Hematopoietic multipotent progenitor cell treated with erythropoietin and hydrocortisone succinate and interleukin-3 and kit ligand, for 4 days (in vitro differentiated cells): ENCODE results near the gene SLC9A3.
"Not testable (repeated sequence)": the region's sequence is repeated elsewhere in the genome, so short reads cannot be mapped to it uniquely, and the experiment has no call there.

Source experiments
- DNase-seq: peaks from one replicate; pipeline ENCODE4 v3.0.0-alpha.2; 2015

Gene SLC9A3

DNA sequence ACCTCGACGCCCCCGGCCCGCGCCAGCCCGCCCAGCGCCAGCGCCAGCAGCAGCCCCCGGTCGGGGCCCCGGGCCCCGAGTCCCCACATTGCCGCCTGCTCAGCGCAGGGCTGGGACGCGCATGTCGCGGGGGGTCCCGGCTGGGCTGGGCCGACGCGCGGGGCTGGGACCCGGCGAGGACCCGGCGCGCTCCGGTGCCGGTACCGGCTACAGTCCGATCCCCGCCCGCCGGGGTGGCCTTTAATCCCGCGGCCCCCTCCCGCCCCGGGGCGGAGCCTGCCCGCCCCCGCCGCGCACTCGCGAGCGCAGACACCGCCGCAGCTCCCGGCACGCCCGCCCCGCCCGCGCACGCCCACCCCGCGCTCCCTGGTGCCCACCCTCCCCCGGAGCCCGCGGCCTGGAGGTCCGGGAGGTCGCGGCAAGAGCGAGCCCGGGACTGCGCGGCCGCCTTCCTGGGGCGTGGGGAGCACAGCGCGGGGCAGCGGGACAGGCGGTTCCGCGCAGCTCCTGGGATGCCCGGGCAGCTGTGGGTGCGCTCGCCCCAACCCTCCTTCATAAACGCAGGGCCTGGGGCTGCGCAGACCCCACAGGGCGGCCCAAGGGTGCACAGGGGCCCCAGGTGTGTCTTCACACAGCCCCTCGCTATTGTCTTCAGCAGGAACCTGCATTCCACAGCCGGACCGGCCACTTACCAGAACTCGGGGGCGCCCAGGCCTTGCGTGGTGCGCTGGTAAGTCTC lies at the start of gene SLC9A3:
TSS of gene SLC9A3 (minus strand) at position 216 of the 739 bp plus-strand sequence.
- no peak for DNase-seq

DNA sequence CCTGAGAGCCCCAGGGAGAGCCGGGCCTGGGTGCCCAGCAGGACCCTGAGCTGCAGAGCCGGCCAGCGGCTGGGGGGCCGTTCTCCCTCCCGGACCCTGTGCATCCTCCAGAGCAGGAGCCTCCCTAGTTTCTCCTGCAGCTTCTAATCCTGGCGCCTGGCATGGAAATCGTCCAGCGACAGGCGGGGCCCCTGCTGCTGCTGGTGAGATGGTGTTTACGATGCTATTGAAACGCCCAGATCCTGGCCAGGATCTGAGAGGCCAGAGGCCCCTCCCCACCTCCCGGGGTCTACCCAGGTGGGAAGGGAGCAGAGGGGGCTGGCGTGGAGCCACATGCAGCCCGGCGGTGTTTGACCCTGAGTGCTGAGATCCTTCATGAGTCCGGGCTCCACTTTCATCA lies 49.7 kb upstream of the SLC9A3 start:
- no peak for DNase-seq

- no peak for DNase-seq
Measured at GRCh38 chr5:573206-573605, 49.0 kb upstream of the SLC9A3 start.

- DNase-seq: no peak
Measured at GRCh38 chr5:572398-573019, 48.3 kb upstream of the SLC9A3 start.

- DNase-seq: no peak
Measured at GRCh38 chr5:571791-572190, 47.5 kb upstream of the SLC9A3 start.

- DNase-seq: no peak
Measured at GRCh38 chr5:570886-571285, 46.6 kb upstream of the SLC9A3 start.

DNA sequence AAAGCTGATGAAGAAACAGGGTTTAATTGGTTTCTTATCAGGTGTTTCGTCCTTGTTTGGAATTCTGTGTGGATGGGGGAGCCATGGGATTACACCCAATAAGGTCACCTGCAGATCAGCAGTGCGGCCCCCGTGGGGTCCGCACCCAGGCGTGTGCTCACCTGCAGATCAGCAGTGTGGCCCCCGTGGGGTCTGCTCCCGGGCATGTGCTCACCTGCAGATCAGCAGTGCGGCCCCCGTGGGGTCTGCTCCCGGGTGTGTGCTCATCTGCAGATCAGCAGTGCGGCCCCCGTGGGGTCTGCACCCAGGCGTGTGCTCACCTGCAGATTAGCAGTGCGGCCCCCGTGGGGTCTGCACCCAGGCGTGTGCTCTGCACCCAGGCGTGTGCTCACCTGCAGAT lies 46.2 kb upstream of the SLC9A3 start:
- DNase-seq: no peak

GRCh38 chr5:569868-570361 lies 45.7 kb upstream of the SLC9A3 start:
- no peak for DNase-seq

DNA sequence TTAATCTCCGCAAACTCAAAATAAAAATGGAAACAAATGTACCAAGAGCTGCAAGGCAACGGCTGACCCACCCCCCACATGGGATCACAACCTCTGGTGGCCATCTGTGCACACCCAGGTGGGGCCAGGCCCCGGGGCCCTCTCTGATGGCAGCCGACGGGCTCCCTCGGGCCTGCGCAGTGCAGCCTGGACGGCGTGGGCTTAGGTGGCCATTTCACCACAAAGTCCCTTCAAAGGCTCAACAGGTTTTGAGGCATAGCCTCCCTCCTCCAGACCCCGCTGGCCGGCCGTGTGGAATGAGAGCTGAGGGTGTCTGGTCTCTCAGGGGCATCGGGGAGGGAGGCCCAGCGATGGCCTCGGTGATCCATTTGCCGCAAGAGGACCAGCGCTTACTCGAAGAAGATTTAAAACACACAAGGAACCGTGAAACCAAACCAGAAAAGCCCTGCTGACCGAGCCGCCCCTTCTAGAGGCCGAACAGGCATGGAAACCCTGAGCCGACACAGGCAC lies 45.2 kb upstream of the SLC9A3 start:
- no peak for DNase-seq

DNA sequence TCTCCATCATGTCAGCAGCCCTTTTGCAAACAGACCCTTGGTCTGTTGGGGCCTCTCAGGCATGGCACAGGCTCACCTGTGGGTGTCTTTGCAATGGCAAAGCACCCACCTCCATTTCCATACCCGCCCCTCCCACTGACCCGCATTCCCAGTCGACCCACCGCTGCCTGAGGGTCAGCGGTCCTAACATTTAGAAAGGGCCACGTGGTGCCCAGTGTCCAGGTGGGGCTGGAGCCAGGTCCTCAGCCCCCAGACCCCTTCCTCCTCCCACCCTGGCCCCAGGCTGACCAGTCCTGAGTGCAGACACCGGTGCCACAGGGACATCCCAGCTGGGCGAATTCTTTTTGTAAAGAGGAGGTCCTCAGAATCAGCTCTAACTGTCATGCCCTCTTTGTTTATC lies 44.6 kb upstream of the SLC9A3 start:
- no peak for DNase-seq

DNA sequence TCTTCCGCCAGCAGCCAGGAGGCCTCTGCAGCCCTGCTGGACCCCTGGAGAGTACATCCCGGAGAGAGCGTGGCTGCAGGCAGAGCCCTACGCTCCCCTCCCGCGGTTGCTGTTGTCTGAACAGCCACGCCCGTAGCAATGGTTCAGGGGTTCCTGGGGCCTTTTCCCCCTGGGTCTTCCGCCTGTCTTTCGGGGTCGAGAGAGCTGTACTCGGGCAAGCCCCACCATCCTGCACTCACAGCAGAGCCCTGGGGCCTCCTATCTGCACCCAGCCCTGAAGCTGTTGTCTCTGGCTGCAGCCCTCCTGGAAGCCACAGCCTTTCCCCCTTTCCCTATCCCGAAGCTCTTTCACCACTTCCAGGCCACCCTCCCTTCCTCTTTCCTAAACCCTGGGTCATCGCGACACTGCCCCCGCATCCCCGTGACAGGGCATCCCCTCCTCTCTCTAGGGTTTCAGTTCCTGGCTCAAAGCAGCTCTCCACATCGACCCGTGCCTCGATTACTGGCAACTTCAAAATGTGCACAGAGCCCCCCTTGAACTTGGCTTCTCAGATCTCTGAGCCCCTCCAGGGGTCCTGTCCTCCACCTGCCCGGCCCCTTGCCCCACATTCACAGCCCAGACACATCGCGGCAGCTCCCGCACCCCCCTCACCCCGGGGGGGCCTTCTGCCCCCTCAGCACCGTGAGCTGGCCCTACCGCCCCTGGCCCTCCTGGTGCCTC lies 44.0 kb upstream of the SLC9A3 start:
- no peak for DNase-seq

DNA sequence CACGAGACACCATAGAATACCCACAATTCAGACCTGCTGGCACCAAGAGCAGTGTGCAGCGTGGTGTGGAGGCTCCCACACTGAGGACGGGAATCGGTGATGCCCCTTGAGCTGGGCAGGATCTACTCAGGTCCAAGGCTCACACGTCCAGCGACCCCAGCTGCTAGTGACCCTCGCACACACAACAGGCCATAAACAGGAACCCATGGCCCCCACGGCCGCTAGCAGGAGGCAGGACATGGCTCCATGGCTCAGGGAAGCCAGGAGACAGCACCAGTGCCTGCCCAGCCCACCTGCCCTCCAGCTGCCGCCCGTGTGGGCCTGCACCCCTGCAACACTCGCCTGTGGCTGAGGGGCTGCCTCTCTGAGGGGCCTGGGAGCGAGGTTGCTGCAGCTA lies 43.4 kb upstream of the SLC9A3 start:
- DNase-seq: no peak

GRCh38 chr5:566636-567309 lies 42.5 kb upstream of the SLC9A3 start:
- no peak for DNase-seq

DNA sequence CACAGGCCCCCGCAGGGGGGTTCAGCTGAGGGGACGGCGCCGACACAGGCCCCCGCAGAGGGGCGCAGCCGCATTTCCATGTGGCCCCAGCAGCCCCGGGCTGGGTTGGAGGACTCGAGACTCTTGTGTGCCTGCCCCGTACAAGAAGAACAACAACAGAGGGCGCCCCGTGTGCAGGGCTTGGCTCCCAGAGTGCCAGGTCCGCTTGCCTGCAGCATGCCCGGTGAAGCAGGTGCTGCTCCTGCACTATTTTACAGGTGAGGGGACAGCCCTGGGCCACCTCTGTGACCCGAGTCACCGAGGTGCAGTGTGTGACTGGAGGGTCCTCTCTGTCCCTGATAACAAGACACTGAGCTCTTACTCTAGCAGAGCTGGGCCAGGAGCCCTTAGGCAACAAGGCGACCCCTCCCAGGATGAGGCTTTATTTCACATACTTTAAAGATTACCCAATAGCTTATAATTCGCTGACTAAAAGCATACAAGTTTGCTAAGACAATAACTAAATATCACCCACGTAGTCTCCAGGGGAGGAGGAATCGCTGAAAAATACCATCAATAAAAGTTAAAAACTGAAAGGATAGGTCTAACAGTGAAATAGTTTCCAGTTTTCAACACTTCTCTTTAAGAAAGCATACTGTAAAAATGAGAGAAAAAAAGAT lies 41.7 kb upstream of the SLC9A3 start:
- no peak for DNase-seq

DNA sequence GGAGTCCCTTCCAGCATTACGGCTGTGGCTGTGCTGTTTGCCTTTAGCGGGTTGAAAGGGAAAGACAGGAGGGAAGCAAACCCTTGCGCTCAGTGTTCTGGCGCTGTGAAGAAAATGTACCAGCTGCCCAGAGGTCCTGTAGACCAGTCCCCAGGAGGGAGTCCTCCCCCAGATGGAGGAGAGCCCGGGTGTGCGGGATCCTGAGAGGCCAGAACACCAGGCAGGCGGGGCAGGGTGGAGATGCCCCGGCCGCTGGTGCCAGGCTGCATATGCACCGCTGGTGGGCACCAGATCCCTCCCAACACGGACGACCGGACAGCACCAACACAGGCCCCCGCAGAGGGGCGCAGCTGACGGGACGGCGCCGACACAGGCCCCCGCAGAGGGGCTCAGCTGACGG lies 37.2 kb upstream of the SLC9A3 start:
- DNase-seq: no peak

- DNase-seq: no peak
Measured at GRCh38 chr5:560792-561166, 36.5 kb upstream of the SLC9A3 start.

- no peak for DNase-seq
Measured at GRCh38 chr5:558871-559503, 34.7 kb upstream of the SLC9A3 start.

DNA sequence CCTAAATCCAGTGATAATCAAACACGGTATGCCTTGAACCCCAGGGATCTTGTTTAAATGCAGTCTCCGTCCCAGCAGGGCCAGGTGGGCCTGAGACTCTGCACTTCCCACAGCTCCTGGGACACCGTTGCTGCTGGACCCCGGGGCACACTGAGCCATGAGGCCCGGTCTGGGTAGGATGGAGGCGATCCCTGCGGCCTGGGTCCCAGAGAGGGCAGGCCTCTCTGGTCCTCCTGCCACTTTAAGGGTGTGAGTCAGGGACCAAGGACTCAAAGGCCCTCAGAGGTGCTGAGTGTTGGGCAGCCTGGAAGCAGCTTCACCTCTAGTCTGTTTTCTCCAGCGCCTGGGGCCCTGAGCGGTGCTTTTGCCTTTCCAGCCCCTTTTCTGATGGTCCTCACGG lies 34.1 kb upstream of the SLC9A3 start:
- no peak for DNase-seq

- DNase-seq: not testable (repeated sequence)
Measured at GRCh38 chr5:557917-558316, 33.7 kb upstream of the SLC9A3 start.

DNA sequence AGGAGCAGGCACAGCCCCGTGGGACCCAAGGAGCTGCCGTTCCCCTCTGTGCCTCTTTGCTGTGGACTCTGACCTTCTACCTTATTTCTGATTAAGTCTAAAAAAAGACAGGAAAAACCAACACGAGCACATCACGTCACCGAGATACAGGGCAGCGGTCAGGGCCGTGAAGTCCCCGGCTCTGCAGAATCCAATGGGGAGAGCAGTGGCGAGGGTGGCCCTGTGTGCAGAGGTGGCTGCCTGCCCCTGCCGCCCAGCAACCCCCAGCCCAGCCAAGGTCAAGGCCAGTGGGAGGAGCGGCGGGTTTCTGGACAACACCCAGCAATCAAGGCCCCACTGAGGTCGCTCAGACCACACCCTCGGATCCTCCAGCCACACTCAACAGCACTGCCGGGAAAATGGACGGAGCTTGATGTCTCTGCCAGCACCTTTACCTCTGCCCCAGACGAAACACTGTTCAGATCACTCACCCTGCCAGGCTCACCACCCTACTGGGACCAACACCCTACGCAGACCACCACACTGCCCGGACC lies 32.7 kb upstream of the SLC9A3 start:
- no peak for DNase-seq

- DNase-seq: no peak
Measured at GRCh38 chr5:555058-555623, 30.9 kb upstream of the SLC9A3 start.
